MCF 10A (cell line): ENCODE measurements around the gene BRMS1L. TPM values are rescaled to one million over a fixed set of nuclear protein-coding genes. Genes with fewer than 3 reads are reported as not detected.

Experiments used
- BruUV-seq: library from RNA; stranded (reverse); fragments of 400-500 nt; replicated peaks from 2 replicates; lab custom pipeline; 2021; lab: Mats Ljungman, UMichigan
- CTCF ChIA-PET: fragments of 300-600 bp; sonication (Branson Sonifier 250); formaldehyde crosslinking; extraction: SDS; loops from one replicate; lab custom pipeline; 2021; ENCODE audit warnings: antibody characterized with exemption, inconsistent platforms; lab: Yijun Ruan, JAX
- POLR2A ChIA-PET: fragments of 300-600, 350-650 bp; sonication (Branson Sonifier 250); formaldehyde crosslinking; extraction: SDS; loops from one replicate; lab custom pipeline; 2020; ENCODE audit warnings: antibody characterized with exemption, inconsistent platforms; lab: Yijun Ruan, JAX
- DNase-seq: peaks from one replicate; pipeline ENCODE4 v3.0.0-alpha.2; 2018; ENCODE audit not compliant: unreplicated experiment
- H3K27ac Mint-ChIP-seq: one replicate; pipeline ENCODE4 v1.8.0; 2022; ENCODE audit warnings: mild to moderate bottlenecking, low read depth, mixed read lengths; ENCODE audit not compliant: unreplicated experiment
- H3K27me3 Mint-ChIP-seq: one replicate; pipeline ENCODE4 v1.8.0; 2022; ENCODE audit warnings: mixed read lengths; ENCODE audit not compliant: insufficient read depth, unreplicated experiment
- H3K36me3 Mint-ChIP-seq: one replicate; pipeline ENCODE4 v1.8.0; 2022; ENCODE audit warnings: mild to moderate bottlenecking, moderate library complexity, mixed read lengths; ENCODE audit not compliant: insufficient read depth, unreplicated experiment
- H3K4me1 Mint-ChIP-seq: one replicate; pipeline ENCODE4 v1.8.0; 2022; ENCODE audit warnings: mixed read lengths; ENCODE audit not compliant: insufficient read depth, unreplicated experiment
- H3K4me3 Mint-ChIP-seq: one replicate; pipeline ENCODE4 v1.8.0; 2022; ENCODE audit warnings: mild to moderate bottlenecking, moderate library complexity, mixed read lengths; ENCODE audit not compliant: unreplicated experiment
- H3K9me3 Mint-ChIP-seq: one replicate; pipeline ENCODE4 v1.8.0; 2022; ENCODE audit warnings: mixed read lengths; ENCODE audit not compliant: unreplicated experiment
- CTCF ChIP-seq: fragments of 200-600 bp; IDR thresholded peaks from one replicate; pipeline ENCODE4 v1.8.0; 2022; ENCODE audit warnings: antibody characterized with exemption, mild to moderate bottlenecking; ENCODE audit not compliant: unreplicated experiment
- intact Hi-C: fragments of 100-400 bp; cut with micrococcal nuclease; formaldehyde crosslinking; loops from 2 replicates; pipeline ENCODE4 v1.14.1; 2022
- total RNA-seq: library from RNA; stranded (reverse); gene quantifications from 2 replicates; pipeline ENCODE4 v1.2.3, GENCODE V29; 2022

BRMS1L gene
- total RNA-seq, 1 experiment from 2014 or later = 10.8 TPM

GRCh38 chr14:35826952-35827416 lies 846 bp downstream of the BRMS1L start:
- Mint-ChIP-seq H3K36me3 (peaks cover 8% of the 10 kb centered on the region), H3K9me3 (no peaks in the 10 kb centered on the region), H3K27ac (peak overlapping the region; percentile 66), H3K4me3 (peak overlapping the region; percentile 85), H3K4me1 (peaks cover 23% of the 10 kb centered on the region), H3K27me3 (no peaks in the 10 kb centered on the region)
- no peak for DNase-seq
- CTCF ChIA-PET = interaction anchor here (0.7 to 2.1 kb wide), 5 partner anchors 10 to 869 kb away, joined by 3 to 14 read pairs (median 7); no protein-coding TSS in a partner anchor
- intact Hi-C loops = loop anchor here (5.0 kb wide), 1 partner anchor 50 kb away; no protein-coding TSS in a partner anchor
- no TSS peak for BruUV-seq
- TF ChIP-seq CTCF = no peak
- POLR2A ChIA-PET = interaction anchor here (0.7 to 3.5 kb wide), 14 partner anchors 10 to 612 kb away, joined by 3 to 28 read pairs (median 4); partner anchors contain the start of genes MBIP and RALGAPA1

GRCh38 chr14:35827678-35828472 lies 1.7 kb downstream of the BRMS1L start:
- no peak for DNase-seq
- CTCF ChIA-PET = interaction anchor here (0.6 to 1.3 kb wide), 6 partner anchors 8 to 725 kb away, joined by 3 to 7 read pairs (median 3); no protein-coding TSS in a partner anchor
- no peaks in the 10 kb centered on the region for H3K9me3 Mint-ChIP-seq
- POLR2A ChIA-PET = interaction anchor here (1.0 to 3.5 kb wide), 4 partner anchors 20 to 50 kb away, joined by 3 to 28 read pairs (median 11); partner anchors contain the start of gene RALGAPA1
- TF ChIP-seq CTCF = no peak
- peaks cover 14% of the 10 kb centered on the region for H3K36me3 Mint-ChIP-seq
- H3K4me1 Mint-ChIP-seq = peaks cover 18% of the 10 kb centered on the region
- intact Hi-C loops = loop anchor here (5.0 kb wide), 1 partner anchor 49 kb away; no protein-coding TSS in a partner anchor
- no peak overlapping the region for H3K27ac Mint-ChIP-seq
- peak overlapping the region; percentile 85 for H3K4me3 Mint-ChIP-seq
- no TSS peak for BruUV-seq
- no peaks in the 10 kb centered on the region for H3K27me3 Mint-ChIP-seq

- BruUV-seq = no TSS peak
- ChIA-PET CTCF (no interaction called here), POLR2A (no interaction called here)
- no peak overlapping the region for H3K27ac Mint-ChIP-seq
- intact Hi-C loops = loop anchor here (5.0 kb wide), 1 partner anchor 48 kb away; no protein-coding TSS in a partner anchor
- H3K9me3 Mint-ChIP-seq = no peaks in the 10 kb centered on the region
- H3K4me3 Mint-ChIP-seq = no peak overlapping the region
- TF ChIP-seq CTCF = no peak
- DNase-seq = no peak
- peaks cover 17% of the 10 kb centered on the region for H3K4me1 Mint-ChIP-seq
- peaks cover 21% of the 10 kb centered on the region for H3K36me3 Mint-ChIP-seq
- no peaks in the 10 kb centered on the region for H3K27me3 Mint-ChIP-seq
Observed at GRCh38 chr14:35829449-35829848, 3.3 kb downstream of the BRMS1L start.
